A549 treated with Mapracorat at 1 μM for 4 hours (cell line): ENCODE results near the gene SPATA7. TPM values are rescaled to one million over a fixed set of nuclear protein-coding genes. Genes with fewer than 3 reads are reported as not detected.

ENCODE experiments used
- total RNA-seq: library from RNA; stranded (reverse); fragments of 200-300 nt; extraction: Qiagen RNA extraction; gene quantifications from 5 replicates; pipeline ENCODE4 v1.2.3, GENCODE V29; 2022

Gene SPATA7
- 2.9 to 4.8 TPM (median 3.8 TPM) in 5 replicates for total RNA-seq

GRCh38 chr14:88385212-88386101, at the start of gene SPATA7:
TSS of gene SPATA7 (plus strand) at chr14:88385657. CDS start at chr14:88385819, 162 bp downstream.

Other genes with a start within 250 kb of the SPATA7 start
- gene KCNK10, start 62.4 kb upstream of the SPATA7 start, total RNA-seq = not detected in 5 replicates
- gene PTPN21, start 169.3 kb downstream of the SPATA7 start, total RNA-seq = 7.6 to 9.5 TPM (median 9.0 TPM) in 5 replicates
- gene ZC3H14, start 177.4 kb downstream of the SPATA7 start, total RNA-seq = 60.3 to 65.2 TPM (median 62.7 TPM) in 5 replicates